Measurements from ENCODE around the gene SYPL1.

GRCh38 chr7:106058928-106059324 is 53.2 kb downstream of the SYPL1 start:
- TF ChIP-seq, protein P1, sequence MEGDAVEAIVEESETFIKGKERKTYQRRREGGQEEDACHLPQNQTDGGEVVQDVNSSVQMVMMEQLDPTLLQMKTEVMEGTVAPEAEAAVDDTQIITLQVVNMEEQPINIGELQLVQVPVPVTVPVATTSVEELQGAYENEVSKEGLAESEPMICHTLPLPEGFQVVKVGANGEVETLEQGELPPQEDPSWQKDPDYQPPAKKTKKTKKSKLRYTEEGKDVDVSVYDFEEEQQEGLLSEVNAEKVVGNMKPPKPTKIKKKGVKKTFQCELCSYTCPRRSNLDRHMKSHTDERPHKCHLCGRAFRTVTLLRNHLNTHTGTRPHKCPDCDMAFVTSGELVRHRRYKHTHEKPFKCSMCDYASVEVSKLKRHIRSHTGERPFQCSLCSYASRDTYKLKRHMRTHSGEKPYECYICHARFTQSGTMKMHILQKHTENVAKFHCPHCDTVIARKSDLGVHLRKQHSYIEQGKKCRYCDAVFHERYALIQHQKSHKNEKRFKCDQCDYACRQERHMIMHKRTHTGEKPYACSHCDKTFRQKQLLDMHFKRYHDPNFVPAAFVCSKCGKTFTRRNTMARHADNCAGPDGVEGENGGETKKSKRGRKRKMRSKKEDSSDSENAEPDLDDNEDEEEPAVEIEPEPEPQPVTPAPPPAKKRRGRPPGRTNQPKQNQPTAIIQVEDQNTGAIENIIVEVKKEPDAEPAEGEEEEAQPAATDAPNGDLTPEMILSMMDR (conservative IDR thresholded peaks at IDR 0.05 in 1 of 2, IDR thresholded peaks at IDR 0.05 in 1 of 2; ENCODE audit: extremely low read depth in 1 of 2, insufficient read depth in 1 of 2, low read depth in 1 of 2, low read length in 2 of 2) = no peak
- no peak for TF ChIP-seq EZH2 (IDR thresholded peaks at IDR 0.05; ENCODE audit: borderline replicate concordance, low read length)
